Effector memory CD4-positive, alpha-beta T cell (primary cell): Measurements from ENCODE around the gene TAS2R40.
A peak's percentile ranks its signal among the peaks of the same experiment; 100 is the strongest.

Source experiments
- DNase-seq, 3 donors: peaks; one replicate each; pipeline ENCODE4 v3.0.0-alpha.2; 2020
- H3K27ac ChIP-seq: 2 replicates; pipeline ENCODE4 v1.7.0; 2013; ENCODE audit warnings: mild to moderate bottlenecking, low read length, moderate library complexity; ENCODE audit not compliant: insufficient read depth, poor library complexity, severe bottlenecking
- H3K27me3 ChIP-seq: replicated peaks from 2 replicates; pipeline ENCODE4 v1.7.0; 2013; ENCODE audit warnings: mild to moderate bottlenecking, low read length; ENCODE audit not compliant: insufficient read depth, control insufficient read depth, poor library complexity, severe bottlenecking
- H3K36me3 ChIP-seq: 2 replicates; pipeline ENCODE4 v1.7.0; 2013; ENCODE audit warnings: mild to moderate bottlenecking, low read length, moderate library complexity; ENCODE audit not compliant: control insufficient read depth, insufficient read depth
- H3K4me1 ChIP-seq: 2 replicates; pipeline ENCODE4 v1.7.0; 2013; ENCODE audit warnings: low read length, mild to moderate bottlenecking; ENCODE audit not compliant: control insufficient read depth, insufficient read depth, poor library complexity, severe bottlenecking
- H3K4me3 ChIP-seq: 2 replicates; pipeline ENCODE4 v1.7.0; 2013; ENCODE audit warnings: low read length, low read depth, mild to moderate bottlenecking; ENCODE audit not compliant: insufficient read depth, poor library complexity, severe bottlenecking
- H3K9me3 ChIP-seq: 2 replicates; pipeline ENCODE4 v1.7.0; 2013; ENCODE audit warnings: mild to moderate bottlenecking, low read length, moderate library complexity; ENCODE audit not compliant: control insufficient read depth

The TAS2R40 gene

GRCh38 chr7:143236408-143236990, 14.7 kb downstream of the TAS2R40 start:
- no peak for DNase-seq
- Histone ChIP-seq H3K4me1 (peaks cover 3% of the 10 kb centered on the region), H3K4me3 (no peak overlapping the region), H3K9me3 (no peaks in the 10 kb centered on the region), H3K27ac (no peak overlapping the region), H3K27me3 (no peaks in the 10 kb centered on the region), H3K36me3 (no peaks in the 10 kb centered on the region)

DNA sequence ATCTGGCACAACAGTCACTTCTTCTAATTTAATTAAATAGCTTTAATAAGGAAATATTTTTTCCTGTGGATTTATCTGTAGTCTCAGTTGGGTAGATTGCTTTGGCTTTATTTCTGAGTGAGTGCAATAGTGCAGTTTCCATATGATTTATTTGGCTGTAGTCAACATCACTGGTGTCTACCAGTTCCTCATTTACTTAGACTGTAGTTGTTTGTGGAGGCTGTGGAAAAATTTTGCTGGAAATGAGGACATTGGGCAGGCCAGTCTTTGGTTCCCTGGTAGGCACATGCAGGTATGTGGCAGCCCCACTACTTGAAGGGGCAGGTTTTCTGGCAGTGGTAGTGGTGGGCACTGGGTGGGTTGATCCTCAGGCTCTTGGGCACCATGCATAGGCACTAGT, 15.5 kb downstream of the TAS2R40 start:
- Histone ChIP-seq H3K36me3 (no peaks in the 10 kb centered on the region), H3K27ac (no peak overlapping the region), H3K27me3 (no peaks in the 10 kb centered on the region), H3K9me3 (no peaks in the 10 kb centered on the region), H3K4me1 (peaks cover 3% of the 10 kb centered on the region), H3K4me3 (no peak overlapping the region)
- no peak for DNase-seq

DNA sequence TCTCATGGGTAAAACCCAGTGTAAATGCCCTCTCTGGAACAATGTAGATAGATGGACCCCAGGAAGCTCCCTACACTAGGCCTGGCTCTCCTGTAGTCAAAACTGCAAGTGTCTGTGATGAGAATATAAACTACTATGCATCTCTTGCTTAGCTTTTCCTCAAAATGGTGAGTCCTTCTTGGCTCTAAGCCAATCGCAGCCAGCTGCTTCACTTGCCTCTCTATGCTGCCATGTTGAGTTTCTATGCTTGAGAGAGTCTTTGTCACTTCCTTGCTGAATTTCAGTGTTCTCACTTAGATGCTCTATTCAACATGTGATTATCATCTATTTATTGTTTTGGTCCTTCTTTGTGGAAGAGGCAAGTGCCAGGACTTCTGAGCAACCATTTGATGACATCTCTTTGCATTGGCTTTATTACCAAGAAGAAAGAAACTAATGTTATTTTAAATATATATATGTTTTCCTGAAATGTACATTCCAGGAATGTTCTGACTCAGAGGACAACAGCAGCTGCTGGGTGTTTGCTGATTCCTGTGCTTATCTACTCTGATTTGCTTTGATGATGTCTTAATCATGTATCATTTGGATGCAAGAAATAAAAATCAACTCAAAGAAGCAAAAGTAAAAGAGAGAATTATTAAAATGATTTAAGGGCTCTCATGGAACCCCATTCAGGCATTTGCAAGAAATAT, 16.6 kb downstream of the TAS2R40 start:
- no peaks in the 10 kb centered on the region for H3K36me3 ChIP-seq
- peaks cover 3% of the 10 kb centered on the region for H3K4me1 ChIP-seq
- H3K4me3 ChIP-seq = no peak overlapping the region
- no peaks in the 10 kb centered on the region for H3K27me3 ChIP-seq
- H3K27ac ChIP-seq = no peak overlapping the region
- H3K9me3 ChIP-seq = no peaks in the 10 kb centered on the region
- DNase-seq = no peak

DNA sequence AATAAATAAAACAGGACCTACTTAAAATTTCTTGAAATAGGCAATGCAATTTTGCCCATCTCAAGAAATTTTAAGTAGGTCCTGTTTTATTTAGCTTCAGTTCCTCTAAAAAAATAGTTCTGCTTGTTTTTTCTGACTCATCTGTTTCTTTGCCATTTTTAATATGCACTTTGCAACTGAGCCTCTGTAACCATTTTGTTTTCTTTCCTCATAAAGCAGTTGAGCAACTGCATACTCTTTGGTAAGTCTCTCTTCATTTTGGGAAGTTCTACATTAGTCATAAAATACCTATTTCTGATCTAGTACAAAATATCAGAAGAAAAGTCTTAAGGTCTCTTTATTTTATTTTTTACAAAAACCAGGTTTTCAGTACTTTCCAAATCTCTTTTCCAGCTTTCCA, 18.0 kb downstream of the TAS2R40 start:
- Histone ChIP-seq H3K9me3 (no peaks in the 10 kb centered on the region), H3K27me3 (no peaks in the 10 kb centered on the region), H3K4me1 (peaks cover 3% of the 10 kb centered on the region), H3K27ac (no peak overlapping the region), H3K4me3 (no peak overlapping the region), H3K36me3 (no peaks in the 10 kb centered on the region)
- no peak for DNase-seq

- Histone ChIP-seq H3K27me3 (no peaks in the 10 kb centered on the region), H3K4me1 (peaks cover 8% of the 10 kb centered on the region), H3K9me3 (no peaks in the 10 kb centered on the region), H3K27ac (no peak overlapping the region), H3K36me3 (no peaks in the 10 kb centered on the region), H3K4me3 (no peak overlapping the region)
- DNase-seq = peak; percentile 30 to 61 (median 52)
These were observed 18.7 kb downstream of the TAS2R40 start for GRCh38 chr7:143240291-143241168.

GRCh38 chr7:143242306-143242705, 20.5 kb downstream of the TAS2R40 start:
- H3K4me1 ChIP-seq = peaks cover 25% of the 10 kb centered on the region
- no peaks in the 10 kb centered on the region for H3K27me3 ChIP-seq
- DNase-seq = no peak
- no peaks in the 10 kb centered on the region for H3K9me3 ChIP-seq
- H3K36me3 ChIP-seq = no peaks in the 10 kb centered on the region
- no peak overlapping the region for H3K4me3 ChIP-seq
- H3K27ac ChIP-seq = no peak overlapping the region

DNA sequence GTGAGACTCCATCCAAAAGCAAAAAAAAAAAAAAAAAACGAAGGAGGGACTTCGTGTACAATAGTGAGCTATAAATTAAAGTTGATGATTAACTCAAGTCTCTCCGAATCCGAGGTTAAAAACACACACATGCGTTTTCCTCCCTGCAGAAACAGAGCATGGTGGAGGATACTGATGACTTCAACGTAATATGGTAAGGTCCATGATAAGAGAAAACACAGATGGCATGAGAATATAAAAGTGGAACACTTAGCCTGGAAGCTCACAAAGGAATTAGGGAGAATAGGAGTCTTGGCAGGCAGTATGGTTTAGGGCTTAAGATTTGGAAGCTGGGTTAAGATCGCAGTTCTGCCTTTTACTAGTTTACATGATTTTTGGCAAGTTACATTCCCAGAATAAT, 21.3 kb downstream of the TAS2R40 start:
- Histone ChIP-seq H3K4me1 (peaks cover 25% of the 10 kb centered on the region), H3K36me3 (no peaks in the 10 kb centered on the region), H3K9me3 (no peaks in the 10 kb centered on the region), H3K27me3 (no peaks in the 10 kb centered on the region), H3K27ac (no peak overlapping the region), H3K4me3 (no peak overlapping the region)
- no peak for DNase-seq

GRCh38 chr7:143243614-143244013, 21.8 kb downstream of the TAS2R40 start:
- Histone ChIP-seq H3K4me1 (peaks cover 25% of the 10 kb centered on the region), H3K4me3 (no peak overlapping the region), H3K9me3 (no peaks in the 10 kb centered on the region), H3K27ac (no peak overlapping the region), H3K36me3 (no peaks in the 10 kb centered on the region), H3K27me3 (no peaks in the 10 kb centered on the region)
- DNase-seq = no peak

- Histone ChIP-seq H3K27me3 (no peaks in the 10 kb centered on the region), H3K36me3 (no peaks in the 10 kb centered on the region), H3K4me3 (no peak overlapping the region), H3K27ac (no peak overlapping the region), H3K4me1 (peaks cover 25% of the 10 kb centered on the region), H3K9me3 (no peaks in the 10 kb centered on the region)
- no peak for DNase-seq
These were observed 22.5 kb downstream of the TAS2R40 start for GRCh38 chr7:143244321-143244720.

DNA sequence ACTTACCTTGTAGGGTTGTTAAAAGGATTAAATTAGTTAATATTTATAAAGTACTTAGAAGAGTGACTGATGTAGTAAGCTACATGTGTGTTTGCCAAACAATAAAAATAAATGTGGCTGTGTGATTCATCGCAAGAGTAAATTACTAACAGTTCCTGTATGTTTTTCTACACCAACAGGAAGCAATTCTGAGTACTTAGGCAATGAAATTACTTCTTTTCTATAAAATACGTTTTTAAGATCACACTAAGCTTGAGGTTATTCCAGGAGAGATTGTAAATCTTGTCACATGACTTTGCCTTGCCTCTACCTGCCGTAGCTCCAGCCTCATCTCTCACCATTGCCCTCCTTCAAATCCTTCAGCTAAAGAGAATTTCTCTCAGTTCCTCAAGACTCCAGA, 23.3 kb downstream of the TAS2R40 start:
- H3K9me3 ChIP-seq = no peaks in the 10 kb centered on the region
- H3K27me3 ChIP-seq = no peaks in the 10 kb centered on the region
- H3K4me3 ChIP-seq = no peak overlapping the region
- peak overlapping the region; percentile 25 for H3K27ac ChIP-seq
- DNase-seq = no peak
- no peaks in the 10 kb centered on the region for H3K36me3 ChIP-seq
- H3K4me1 ChIP-seq = peaks cover 29% of the 10 kb centered on the region
